Heart right ventricle (tissue), 16 donors: ENCODE data around the gene PYGM. TPM values are rescaled to one million over a fixed set of nuclear protein-coding genes. Genes with fewer than 3 reads are reported as not detected.
A peak's percentile ranks its signal among the peaks of the same experiment; 100 is the strongest.

ENCODE experiments used
- ATAC-seq, 8 donors: fragments of 200-7000 bp; cut with Tn5 transposase; one replicate each; pipeline ENCODE4 v1.9.1; 2020; ENCODE audit warnings: mild to moderate bottlenecking in 8 of 8, moderate library complexity in 8 of 8, moderate number of reproducible peaks in 1 of 8
- DNase-seq, 2 donors: peaks; one replicate each; pipeline ENCODE4 v3.0.0-alpha.2; 2020
- H3K27ac ChIP-seq, 10 donors: fragments of 200-600 bp; sonication (generic) in 2 of 10; one replicate each; pipeline versions ENCODE4 v1.5.0 to v1.8.0; 2020 to 2022; ENCODE audit warnings: mild to moderate bottlenecking in 3 of 10
- H3K27me3 ChIP-seq, 7 donors: fragments of 200-600 bp; one replicate each; pipeline ENCODE4 v1.8.0; 2021 to 2022; ENCODE audit warnings: mild to moderate bottlenecking in 2 of 7
- H3K36me3 ChIP-seq, 9 donors: fragments of 200-600 bp; sonication (generic) in 1 of 9; one replicate each; pipeline versions ENCODE4 v1.5.0 to v1.8.0; 2020 to 2022; ENCODE audit warnings: mild to moderate bottlenecking in 2 of 9
- H3K4me1 ChIP-seq, 9 donors: fragments of 200-600 bp; sonication (generic) in 1 of 9; one replicate each; pipeline versions ENCODE4 v1.5.0 to v1.8.0; 2020 to 2022; ENCODE audit warnings: mild to moderate bottlenecking in 4 of 9
- H3K4me3 ChIP-seq, 10 donors: fragments of 200-600 bp; sonication (generic) in 2 of 10; one replicate each; pipeline versions ENCODE4 v1.5.0 to v1.8.0; 2020 to 2022; ENCODE audit warnings: mild to moderate bottlenecking in 7 of 10, moderate library complexity in 2 of 10
- H3K9me3 ChIP-seq, 11 donors: fragments of 200-600 bp in 10 of 11; sonication (generic) in 2 of 11; one replicate each; pipeline versions ENCODE4 v1.5.0 to v1.8.0; 2013 to 2022; ENCODE audit warnings: mild to moderate bottlenecking in 2 of 11, control low read depth in 1 of 11, moderate library complexity in 1 of 11
- CTCF ChIP-seq, 9 donors: fragments of 200-600 bp; sonication (generic) in 2 of 9; IDR thresholded peaks; one replicate each; pipeline versions ENCODE4 v1.5.0 to v1.8.0; 2021 to 2022; ENCODE audit warnings: antibody characterized with exemption in 9 of 9, mild to moderate bottlenecking in 5 of 9, moderate library complexity in 1 of 9
- WGBS, 2 donors: extraction: QIAGEN DNeasy Blood & Tissue Kit; methylation state at CpG; one replicate each; pipeline ENCODE4 v1.1.7; 2013; ENCODE audit warnings: inconsistent platforms in 1 of 2; 5-methylcytosine and 5-hydroxymethylcytosine counted together
- intact Hi-C, 10 donors: fragments of 100-400 bp; cut with DNase I; formaldehyde crosslinking; loops; one replicate each; pipeline versions ENCODE4 v1.11.1 to v1.14.2; 2022
- polyA plus RNA-seq, 2 donors: library from polyadenylated mRNA; stranded (reverse); fragments of 200-250 nt; gene quantifications; one replicate each; pipeline ENCODE4 v1.2.3, GENCODE V29; 2013
- total RNA-seq, 10 donors: library from RNA; stranded (reverse); fragmentation: NEBNext Ultra II Directional in 3 of 10; extraction: Animal tissue kit (Norgen Biotek cat#: 25700) in 3 of 10; gene quantifications; one replicate each; pipeline versions ENCODE4 v1.2.1 to v1.2.4, GENCODE V29; 2021 to 2023
- donor health status: Arrhythmogenic right ventricular cardiomyopathy.
- donor health status: ischemic (EF 13 %, LVEDD 7.1; RV severe dilation, severe dysfunction).
- donor health status: healthy with polysubstance abuse.
- donor health status: DM: no; HTN: yes; CAD: no.
- donor health status: DM: no; HTN: no; CAD: no.
- donor health status: ischemic (EF 25% LVEDD 6.9; RV normal size, moderate dysfunction).
- donor health status: ischemic (EF 25% LVEDD 5.7; RV mildly dilated, moderate dysfunction).
- donor health status: healthy.
- donor health status: DM: yes; HTN: yes; CAD: no.
- donor health status: Ischemic cardiomyopathy.
- donor health status: ischemic (EF 35%, LVEDD 5.7; RV mildly dilated, moderate dysfunction).
- donor health status: nonischemic (EF 11% LVEDD 7.7; RV severe dilation, severe dysfunction).
- donor health status: DM: yes; HTN: yes; CAD: no.
- donor health status: PGD.
- donor health status: ischemic (EF 29% LVEDD 5.4; RV normal size, mild dysfunction).
- donor health status: nonischemic (EF 23%, LVEDD 6.1; RV moderate dilation, normal function).

The PYGM gene
- total and polyA plus RNA-seq, 12 donors: 11.3 to 249 (median 115) TPM

GRCh38 chr11:64754919-64755662, 4.7 kb downstream of the PYGM start:
- WGBS, 2 donors: 83 to 88% methylated on average over 21 of the region's 21 CpGs
- DNase-seq (no peak), ATAC-seq (peak in 2 of 8 donors; percentile 7 to 11)
- Histone ChIP-seq H3K36me3 (peaks cover 0 to 38% (median 10%) of the 10 kb centered on the region in 9 donors), H3K27ac (no peak overlapping the region), H3K4me1 (peaks cover 8 to 33% (median 12%) of the 10 kb centered on the region in 9 donors), H3K4me3 (no peak overlapping the region), H3K27me3 (no peaks in the 10 kb centered on the region), H3K9me3 (no peaks in the 10 kb centered on the region)
- intact Hi-C loops: no loop called here
- no peak for TF ChIP-seq CTCF (IDR thresholded peaks at IDR 0.05)

GRCh38 chr11:64754124-64754918, 5.5 kb downstream of the PYGM start:
- DNase-seq (no peak), ATAC-seq (no peak)
- Histone ChIP-seq H3K4me1 (peaks cover 0 to 25% (median 5%) of the 10 kb centered on the region in 9 donors), H3K27me3 (no peaks in the 10 kb centered on the region), H3K27ac (no peak overlapping the region), H3K4me3 (no peak overlapping the region), H3K9me3 (no peaks in the 10 kb centered on the region), H3K36me3 (peaks cover 0 to 44% (median 10%) of the 10 kb centered on the region in 9 donors)
- WGBS, 2 donors: 83 to 84% methylated on average over 26 of the region's 26 CpGs
- TF ChIP-seq CTCF (IDR thresholded peaks at IDR 0.05): no peak
- intact Hi-C loops: no loop called here

- Histone ChIP-seq H3K4me3 (no peak overlapping the region), H3K9me3 (no peaks in the 10 kb centered on the region), H3K36me3 (peaks cover 0 to 48% (median 10%) of the 10 kb centered on the region in 9 donors), H3K27me3 (no peaks in the 10 kb centered on the region), H3K4me1 (peaks cover 0 to 17% (median 0%) of the 10 kb centered on the region in 9 donors), H3K27ac (no peak overlapping the region)
- intact Hi-C loops: no loop called here
- 95 to 97% methylated on average over 42 to 43 of the region's 43 CpGs for WGBS, 2 donors
- DNase-seq (no peak), ATAC-seq (no peak)
- TF ChIP-seq CTCF (IDR thresholded peaks at IDR 0.05): no peak
These were observed 6.2 kb downstream of the PYGM start for GRCh38 chr11:64753380-64754123.

GRCh38 chr11:64753019-64753379, 6.8 kb downstream of the PYGM start:
- whole genome bisulfite sequencing, 2 donors: 96% methylated on average over 7 of the region's 7 CpGs
- no peak for DNase-seq
- no peak for TF ChIP-seq CTCF (IDR thresholded peaks at IDR 0.05)
- intact Hi-C loops: no loop called here
- Histone ChIP-seq H3K9me3 (no peaks in the 10 kb centered on the region), H3K36me3 (peaks cover 0 to 49% (median 10%) of the 10 kb centered on the region in 9 donors), H3K4me1 (peaks cover 0 to 16% (median 0%) of the 10 kb centered on the region in 9 donors), H3K27ac (no peak overlapping the region), H3K4me3 (no peak overlapping the region), H3K27me3 (no peaks in the 10 kb centered on the region)
- no peak for ATAC-seq
